ENCODE measurements around the gene PLAAT3. TPM values are rescaled to one million over a fixed set of nuclear protein-coding genes. Genes with fewer than 3 reads are reported as not detected.

PLAAT3 gene
- total and polyA plus RNA-seq, 8 donors: 6.0 to 86.4 (median 9.3) TPM

DNA sequence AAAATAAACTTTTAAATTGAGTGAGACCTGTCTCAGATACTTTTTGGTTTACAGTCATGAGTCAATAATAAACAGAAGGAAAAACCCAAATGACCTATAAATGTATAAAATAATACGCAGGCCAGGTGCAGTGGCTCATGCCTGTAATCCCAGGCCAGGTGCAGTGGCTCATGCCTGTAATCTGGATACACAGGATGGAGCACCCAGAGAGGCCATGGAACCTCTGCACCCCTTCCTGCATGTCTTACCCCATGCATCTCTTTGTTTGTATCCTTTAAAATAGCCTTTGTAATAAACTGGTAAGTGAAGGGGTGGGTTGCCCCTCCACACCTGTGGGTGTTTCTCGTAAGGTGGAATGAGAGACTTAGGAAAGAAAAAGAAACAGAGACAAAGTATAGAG is 86.6 kb downstream of the PLAAT3 start:
- ATAC-seq: peak; percentile 18
- intact Hi-C loops (cut with DNase I): no loop called here

More for the DNA sequence above, 86.6 kb downstream of the PLAAT3 start:
- no peak overlapping the region for H3K27ac ChIP-seq
- H3K4me1 ChIP-seq: peaks cover 0 to 14% of the 10 kb centered on the region in 2 donors
- no peak for DNase-seq
- H3K36me3 ChIP-seq: no peaks in the 10 kb centered on the region
- no peak overlapping the region for H3K4me3 ChIP-seq
- TF ChIP-seq, protein P1, sequence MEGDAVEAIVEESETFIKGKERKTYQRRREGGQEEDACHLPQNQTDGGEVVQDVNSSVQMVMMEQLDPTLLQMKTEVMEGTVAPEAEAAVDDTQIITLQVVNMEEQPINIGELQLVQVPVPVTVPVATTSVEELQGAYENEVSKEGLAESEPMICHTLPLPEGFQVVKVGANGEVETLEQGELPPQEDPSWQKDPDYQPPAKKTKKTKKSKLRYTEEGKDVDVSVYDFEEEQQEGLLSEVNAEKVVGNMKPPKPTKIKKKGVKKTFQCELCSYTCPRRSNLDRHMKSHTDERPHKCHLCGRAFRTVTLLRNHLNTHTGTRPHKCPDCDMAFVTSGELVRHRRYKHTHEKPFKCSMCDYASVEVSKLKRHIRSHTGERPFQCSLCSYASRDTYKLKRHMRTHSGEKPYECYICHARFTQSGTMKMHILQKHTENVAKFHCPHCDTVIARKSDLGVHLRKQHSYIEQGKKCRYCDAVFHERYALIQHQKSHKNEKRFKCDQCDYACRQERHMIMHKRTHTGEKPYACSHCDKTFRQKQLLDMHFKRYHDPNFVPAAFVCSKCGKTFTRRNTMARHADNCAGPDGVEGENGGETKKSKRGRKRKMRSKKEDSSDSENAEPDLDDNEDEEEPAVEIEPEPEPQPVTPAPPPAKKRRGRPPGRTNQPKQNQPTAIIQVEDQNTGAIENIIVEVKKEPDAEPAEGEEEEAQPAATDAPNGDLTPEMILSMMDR (IDR thresholded peaks at IDR 0.05): no peak
- peaks cover 0 to 14% of the 10 kb centered on the region in 2 donors for H3K9me3 ChIP-seq
- no peaks in the 10 kb centered on the region for H3K27me3 ChIP-seq

Other genes starting within 250 kb of the PLAAT3 start
- gene SLC22A9, start 244.6 kb downstream of the PLAAT3 start, total RNA-seq: not detected
- gene SLC22A9, start 244.6 kb downstream of the PLAAT3 start, polyA plus RNA-seq (ENCODE audit: insufficient read length in 6 of 6): under 1 TPM; 0.07 to 0.14 (median 0.09) TPM
- gene PLAAT5, start 123.3 kb downstream of the PLAAT3 start, total RNA-seq: 1 to 10 TPM; 1.8 to 4.6 TPM
- 1 to 10 TPM in 2 of 6 donors, under 1 TPM in 4; 0.49 to 1.3 (median 0.98) TPM for gene PLAAT5, start 123.3 kb downstream of the PLAAT3 start, polyA plus RNA-seq (ENCODE audit: insufficient read length in 6 of 6)
- under 1 TPM; 0.20 to 0.86 TPM for gene LGALS12, start 108.3 kb downstream of the PLAAT3 start, total RNA-seq
- gene LGALS12, start 108.3 kb downstream of the PLAAT3 start, polyA plus RNA-seq (ENCODE audit: insufficient read length in 6 of 6): under 1 TPM; 0.15 to 0.62 (median 0.27) TPM
- 100 to 1,000 TPM; 105 to 217 TPM for gene PLAAT4, start 77.6 kb downstream of the PLAAT3 start, total RNA-seq
- gene PLAAT4, start 77.6 kb downstream of the PLAAT3 start, polyA plus RNA-seq (ENCODE audit: insufficient read length in 6 of 6): 10 to 100 TPM in 1 of 6 donors, 1 to 10 TPM in 5; 6.5 to 11.1 (median 7.5) TPM
- gene PLAAT2, start 51.1 kb downstream of the PLAAT3 start, total RNA-seq: 1 to 10 TPM; 5.0 to 6.0 TPM
- not detected for gene PLAAT2, start 51.1 kb downstream of the PLAAT3 start, polyA plus RNA-seq (ENCODE audit: insufficient read length in 6 of 6)
- gene ATL3, start 56.9 kb upstream of the PLAAT3 start, total RNA-seq: 10 to 100 TPM; 76.1 to 98.2 TPM
- 10 to 100 TPM; 16.1 to 20.9 (median 19.5) TPM for gene ATL3, start 56.9 kb upstream of the PLAAT3 start, polyA plus RNA-seq (ENCODE audit: insufficient read length in 6 of 6)
- gene RTN3, start 67.1 kb upstream of the PLAAT3 start, total RNA-seq: 100 to 1,000 TPM; 121 to 145 TPM
- gene RTN3, start 67.1 kb upstream of the PLAAT3 start, polyA plus RNA-seq (ENCODE audit: insufficient read length in 6 of 6): 100 to 1,000 TPM in 5 of 6 donors, 10 to 100 TPM in 1; 95.3 to 123 (median 110) TPM
- gene ZFTA, start 154.3 kb upstream of the PLAAT3 start, total RNA-seq: 10 to 100 TPM in 1 of 2 donors, 1 to 10 TPM in 1; 9.2 to 14.0 TPM
- gene ZFTA, start 154.3 kb upstream of the PLAAT3 start, polyA plus RNA-seq (ENCODE audit: insufficient read length in 6 of 6): 10 to 100 TPM; 28.7 to 40.0 (median 36.3) TPM
- 10 to 100 TPM; 20.3 to 21.7 TPM for gene SPINDOC, start 199.0 kb upstream of the PLAAT3 start, total RNA-seq
- gene SPINDOC, start 199.0 kb upstream of the PLAAT3 start, polyA plus RNA-seq (ENCODE audit: insufficient read length in 6 of 6): 10 to 100 TPM; 30.0 to 46.2 (median 36.5) TPM
- 10 to 100 TPM; 38.9 to 45.5 TPM for gene MARK2, start 224.7 kb upstream of the PLAAT3 start, total RNA-seq
- 10 to 100 TPM; 29.0 to 40.3 (median 32.2) TPM for gene MARK2, start 224.7 kb upstream of the PLAAT3 start, polyA plus RNA-seq (ENCODE audit: insufficient read length in 6 of 6)